ENCODE results near the gene ZACN.

Gene ZACN

GRCh38 chr17:76082326-76083251 lies 3.6 kb downstream of the ZACN start:
- DNase-seq (ENCODE audit: low read depth), result no peak

GRCh38 chr17:76083536-76084182 lies 4.7 kb downstream of the ZACN start:
- no peak for DNase-seq (ENCODE audit: low read depth)

GRCh38 chr17:76085066-76085730 lies 6.2 kb downstream of the ZACN start:
- no peak for DNase-seq (ENCODE audit: low read depth)

GRCh38 chr17:76085731-76086366 lies 6.9 kb downstream of the ZACN start:
- DNase-seq (ENCODE audit: low read depth), result no peak

- DNase-seq (ENCODE audit: low read depth), result no peak
These were observed 7.4 kb downstream of the ZACN start for GRCh38 chr17:76086384-76086783.

GRCh38 chr17:76087531-76087930 lies 8.5 kb downstream of the ZACN start:
- no peak for DNase-seq (ENCODE audit: low read depth)

GRCh38 chr17:76088041-76088867 lies 9.3 kb downstream of the ZACN start:
- DNase-seq (ENCODE audit: low read depth), result no peak

- no peak for DNase-seq (ENCODE audit: low read depth)
These were observed 10.0 kb downstream of the ZACN start for GRCh38 chr17:76088868-76089576.

- no peak for DNase-seq (ENCODE audit: low read depth)
These were observed 10.9 kb downstream of the ZACN start for GRCh38 chr17:76089680-76090516.

GRCh38 chr17:76090517-76091129 lies 11.6 kb downstream of the ZACN start:
- no peak for DNase-seq (ENCODE audit: low read depth)

- no peak for DNase-seq (ENCODE audit: low read depth)
These were observed 12.7 kb downstream of the ZACN start for GRCh38 chr17:76091526-76092286.

- no peak for DNase-seq (ENCODE audit: low read depth)
These were observed 13.8 kb downstream of the ZACN start for GRCh38 chr17:76092526-76093413.

GRCh38 chr17:76094046-76094445 lies 15.1 kb downstream of the ZACN start:
- no peak for DNase-seq (ENCODE audit: low read depth)

GRCh38 chr17:76095943-76096342 lies 17.0 kb downstream of the ZACN start:
- DNase-seq (ENCODE audit: low read depth), result no peak

- DNase-seq (ENCODE audit: low read depth), result no peak
These were observed 18.8 kb downstream of the ZACN start for GRCh38 chr17:76097716-76098295.

GRCh38 chr17:76102944-76103273 lies 23.9 kb downstream of the ZACN start:
- DNase-seq (ENCODE audit: low read depth), result no peak

All from activated T-cell treated with anti-CD3 and anti-CD28 coated beads for 24 hours (primary cell).